ENCODE results near the gene SHOC2.

- TF ChIP-seq EZH2 (IDR thresholded peaks at IDR 0.05; ENCODE audit: insufficient read depth, poor library complexity, severe bottlenecking) (no peak), EZH2phosphoT487 (IDR thresholded peaks at IDR 0.05; ENCODE audit: insufficient read depth, low read depth) (no peak)
Observed at GRCh38 chr10:110963162-110963561, 43.8 kb downstream of the SHOC2 start.

Measured in GM23248 (cell line).